ENCODE data around the gene PLIN5.
"Not testable (repeated sequence)": the region's sequence is repeated elsewhere in the genome, so short reads cannot be mapped to it uniquely, and the experiment has no call there.

Gene PLIN5

DNA sequence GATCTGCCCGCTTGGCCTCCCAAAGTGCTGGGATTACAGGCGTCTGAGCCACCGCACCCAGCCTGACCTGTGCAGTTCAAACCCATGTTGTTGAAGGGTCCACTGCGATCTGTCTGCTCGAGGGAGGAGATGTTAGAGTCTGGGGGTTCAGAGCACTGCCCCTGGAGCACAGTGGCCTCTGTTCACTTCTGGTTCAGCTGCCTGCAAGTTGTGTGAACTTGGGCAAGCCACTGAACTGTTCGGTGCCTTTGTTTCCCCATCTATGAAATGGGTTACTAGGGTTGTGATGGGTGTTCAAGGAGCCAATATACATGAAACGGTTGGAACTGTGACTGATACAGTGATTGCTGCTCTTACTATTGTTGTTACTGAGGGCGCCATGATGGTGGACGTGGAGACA, 1.7 kb downstream of the PLIN5 start:
- WGBS, 2 experiments: 91 to 93% methylated on average over 9 of the region's 9 CpGs
- H3K27me3 ChIP-seq (ENCODE audit: control insufficient read depth, insufficient read depth, low read length, poor library complexity, severe bottlenecking): peaks cover 20% of the 10 kb centered on the region
- no peak overlapping the region for H3K4me3 ChIP-seq (ENCODE audit: insufficient read depth, low read depth, low read length)
- no peaks in the 10 kb centered on the region for H3K4me1 ChIP-seq (ENCODE audit: control insufficient read depth, insufficient read depth, low read length)
- no peaks in the 10 kb centered on the region for H3K9me3 ChIP-seq (ENCODE audit: control insufficient read depth, low read length)
- H3K27ac ChIP-seq (ENCODE audit: insufficient read depth, low read depth, low read length, poor library complexity, severe bottlenecking): no peak overlapping the region
- no peaks in the 10 kb centered on the region for H3K36me3 ChIP-seq (ENCODE audit: control insufficient read depth, insufficient read depth, low read length)

DNA sequence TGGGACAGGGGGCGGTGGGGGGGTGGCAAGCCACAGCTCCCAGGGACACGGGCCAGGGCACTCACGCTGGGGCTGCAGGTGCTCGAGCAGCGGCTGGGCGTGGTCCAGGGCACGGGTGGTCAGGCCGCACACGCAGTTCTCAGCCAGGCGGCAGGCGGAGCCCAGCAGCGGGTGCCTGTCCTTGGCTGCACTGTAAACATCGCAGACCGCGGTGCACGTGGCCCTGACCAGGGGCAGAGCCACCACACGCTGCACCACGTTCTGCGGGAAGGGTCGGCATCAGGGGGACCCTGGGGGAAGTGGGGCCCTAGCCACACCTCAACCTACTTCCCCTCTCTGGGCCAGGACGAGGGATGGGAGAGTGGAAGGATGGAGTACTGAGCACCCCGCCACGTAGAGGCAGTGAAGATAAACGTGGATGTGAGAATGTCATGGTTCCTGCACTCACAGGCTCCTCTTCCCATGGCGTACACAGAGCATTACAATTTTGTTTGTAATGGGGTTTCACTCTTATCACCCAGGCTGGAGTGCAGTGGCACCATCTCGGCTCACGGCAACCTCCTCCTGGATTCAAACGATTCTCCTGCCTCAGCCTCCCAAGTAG, 3.4 kb downstream of the PLIN5 start:
- Histone ChIP-seq H3K4me3 (ENCODE audit: insufficient read depth, low read depth, low read length) (no peak overlapping the region), H3K9me3 (ENCODE audit: control insufficient read depth, low read length) (no peaks in the 10 kb centered on the region), H3K27ac (ENCODE audit: insufficient read depth, low read depth, low read length, poor library complexity, severe bottlenecking) (no peak overlapping the region), H3K4me1 (ENCODE audit: control insufficient read depth, insufficient read depth, low read length) (no peaks in the 10 kb centered on the region), H3K27me3 (ENCODE audit: control insufficient read depth, insufficient read depth, low read length, poor library complexity, severe bottlenecking) (peaks cover 20% of the 10 kb centered on the region), H3K36me3 (ENCODE audit: control insufficient read depth, insufficient read depth, low read length) (no peaks in the 10 kb centered on the region)
- WGBS, 2 experiments: 83 to 87% methylated on average over 28 of the region's 28 CpGs

DNA sequence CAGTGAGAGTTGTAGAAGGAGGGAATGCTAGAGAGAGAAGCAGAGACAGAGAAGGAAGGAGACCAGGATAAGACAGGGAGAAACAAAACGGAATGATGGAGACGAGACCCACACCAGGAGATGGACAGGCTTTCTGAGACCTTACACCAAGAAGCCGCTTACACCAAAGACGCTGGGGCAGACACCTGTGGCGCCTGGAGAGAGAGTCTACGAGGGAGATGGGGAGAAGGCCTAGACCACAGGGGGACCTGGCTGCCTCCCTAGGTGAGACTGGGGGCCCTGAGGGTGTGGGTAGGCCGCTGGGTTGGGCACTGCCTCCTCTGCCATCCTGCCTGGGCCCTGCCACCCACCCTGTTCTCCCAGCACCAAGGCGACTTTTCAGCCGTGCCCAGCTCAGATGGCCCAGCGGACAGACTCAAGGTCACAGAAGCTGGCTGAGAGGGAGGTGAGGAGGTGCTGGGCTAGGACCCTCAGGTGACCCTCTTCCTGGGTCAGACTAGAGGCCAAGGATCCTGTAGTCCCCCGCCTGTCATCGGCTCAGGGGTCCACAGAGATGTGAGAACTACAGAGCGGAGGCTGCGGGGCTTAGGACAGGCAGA, 5.0 kb downstream of the PLIN5 start:
- no peak overlapping the region for H3K27ac ChIP-seq (ENCODE audit: insufficient read depth, low read depth, low read length, poor library complexity, severe bottlenecking)
- H3K4me1 ChIP-seq (ENCODE audit: control insufficient read depth, insufficient read depth, low read length): no peaks in the 10 kb centered on the region
- no peak overlapping the region for H3K4me3 ChIP-seq (ENCODE audit: insufficient read depth, low read depth, low read length)
- H3K36me3 ChIP-seq (ENCODE audit: control insufficient read depth, insufficient read depth, low read length): no peaks in the 10 kb centered on the region
- peaks cover 20% of the 10 kb centered on the region for H3K27me3 ChIP-seq (ENCODE audit: control insufficient read depth, insufficient read depth, low read length, poor library complexity, severe bottlenecking)
- 86 to 87% methylated on average over 14 of the region's 14 CpGs for WGBS, 2 experiments
- no peaks in the 10 kb centered on the region for H3K9me3 ChIP-seq (ENCODE audit: control insufficient read depth, low read length)

DNA sequence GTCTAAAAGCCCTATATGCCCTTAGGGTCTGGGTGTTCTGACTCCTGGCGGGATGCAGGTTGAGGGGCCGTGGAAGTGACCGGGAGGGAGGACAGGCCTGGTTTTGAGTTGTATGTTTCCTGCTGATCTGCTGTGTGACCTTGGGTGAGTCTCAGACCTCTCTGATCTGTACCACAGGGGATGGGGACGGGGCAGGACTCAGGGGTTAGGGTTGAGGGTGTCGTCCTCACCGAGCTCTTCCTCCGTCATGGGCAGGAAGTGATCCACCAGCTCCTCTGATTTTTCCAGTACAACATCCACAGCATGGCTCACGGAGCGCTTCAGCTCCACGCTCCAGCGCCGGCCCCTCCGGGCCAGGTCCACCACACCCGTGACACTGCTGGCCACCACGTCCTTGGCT, 6.2 kb downstream of the PLIN5 start:
- 89 to 92% methylated on average over 15 of the region's 15 CpGs for WGBS, 2 experiments
- H3K27ac ChIP-seq (ENCODE audit: insufficient read depth, low read depth, low read length, poor library complexity, severe bottlenecking): no peak overlapping the region
- H3K4me1 ChIP-seq (ENCODE audit: control insufficient read depth, insufficient read depth, low read length): no peaks in the 10 kb centered on the region
- H3K4me3 ChIP-seq (ENCODE audit: insufficient read depth, low read depth, low read length): no peak overlapping the region
- no peaks in the 10 kb centered on the region for H3K9me3 ChIP-seq (ENCODE audit: control insufficient read depth, low read length)
- peaks cover 8% of the 10 kb centered on the region for H3K27me3 ChIP-seq (ENCODE audit: control insufficient read depth, insufficient read depth, low read length, poor library complexity, severe bottlenecking)
- H3K36me3 ChIP-seq (ENCODE audit: control insufficient read depth, insufficient read depth, low read length): no peaks in the 10 kb centered on the region

DNA sequence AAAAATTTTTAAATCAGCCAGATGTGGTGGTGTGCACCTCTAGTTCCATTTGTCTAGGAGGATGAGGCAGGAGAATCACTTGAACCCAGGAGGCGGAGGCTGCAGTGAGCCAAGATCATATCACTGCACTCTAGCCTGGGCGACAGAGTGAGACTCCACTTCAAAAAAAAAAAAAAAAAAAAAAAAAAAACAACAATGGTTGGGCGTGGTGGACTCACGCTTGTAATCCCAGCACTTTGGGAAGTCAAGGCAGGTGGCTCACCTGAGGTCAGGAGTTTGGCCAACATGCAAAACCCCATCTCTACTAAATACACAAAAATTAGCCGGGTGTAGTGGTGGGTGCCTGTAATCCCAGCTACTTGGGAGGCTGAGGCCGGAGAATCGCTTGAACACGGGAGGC, 7.6 kb downstream of the PLIN5 start:
- H3K27me3 ChIP-seq (ENCODE audit: control insufficient read depth, insufficient read depth, low read length, poor library complexity, severe bottlenecking); H3K4me3 ChIP-seq (ENCODE audit: insufficient read depth, low read depth, low read length); H3K27ac ChIP-seq (ENCODE audit: insufficient read depth, low read depth, low read length, poor library complexity, severe bottlenecking); H3K9me3 ChIP-seq (ENCODE audit: control insufficient read depth, low read length); H3K4me1 ChIP-seq (ENCODE audit: control insufficient read depth, insufficient read depth, low read length); H3K36me3 ChIP-seq (ENCODE audit: control insufficient read depth, insufficient read depth, low read length): not testable (repeated sequence)
- WGBS, 2 experiments: 93 to 94% methylated on average over 8 of the region's 8 CpGs

DNA sequence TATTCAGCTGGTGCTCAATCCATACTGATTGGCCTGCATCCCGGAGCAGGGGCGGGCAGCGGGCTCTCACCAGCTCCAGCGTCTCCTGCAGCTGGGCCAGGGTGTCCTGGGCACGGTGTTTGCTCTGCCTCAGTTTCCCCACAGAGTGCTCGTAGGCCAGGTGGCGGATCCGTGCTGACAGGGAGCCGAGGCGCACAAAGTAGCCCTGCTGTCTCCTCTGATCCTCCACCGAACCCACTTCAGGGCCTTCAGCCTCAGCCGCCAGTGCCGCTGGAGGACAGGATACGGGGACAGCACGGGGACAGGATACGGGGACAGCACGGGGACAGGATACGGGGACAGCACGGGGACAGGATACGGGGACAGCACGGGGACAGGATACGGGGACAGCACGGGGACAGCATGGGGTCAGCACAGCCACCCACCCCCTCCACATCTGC, 9.4 kb downstream of the PLIN5 start:
- WGBS, 2 experiments: 88% methylated on average over 22 to 23 of the region's 23 CpGs
- Histone ChIP-seq H3K4me1 (ENCODE audit: control insufficient read depth, insufficient read depth, low read length) (no peaks in the 10 kb centered on the region), H3K36me3 (ENCODE audit: control insufficient read depth, insufficient read depth, low read length) (no peaks in the 10 kb centered on the region), H3K9me3 (ENCODE audit: control insufficient read depth, low read length) (no peaks in the 10 kb centered on the region), H3K27ac (ENCODE audit: insufficient read depth, low read depth, low read length, poor library complexity, severe bottlenecking) (no peak overlapping the region), H3K27me3 (ENCODE audit: control insufficient read depth, insufficient read depth, low read length, poor library complexity, severe bottlenecking) (no peaks in the 10 kb centered on the region), H3K4me3 (ENCODE audit: insufficient read depth, low read depth, low read length) (no peak overlapping the region)

DNA sequence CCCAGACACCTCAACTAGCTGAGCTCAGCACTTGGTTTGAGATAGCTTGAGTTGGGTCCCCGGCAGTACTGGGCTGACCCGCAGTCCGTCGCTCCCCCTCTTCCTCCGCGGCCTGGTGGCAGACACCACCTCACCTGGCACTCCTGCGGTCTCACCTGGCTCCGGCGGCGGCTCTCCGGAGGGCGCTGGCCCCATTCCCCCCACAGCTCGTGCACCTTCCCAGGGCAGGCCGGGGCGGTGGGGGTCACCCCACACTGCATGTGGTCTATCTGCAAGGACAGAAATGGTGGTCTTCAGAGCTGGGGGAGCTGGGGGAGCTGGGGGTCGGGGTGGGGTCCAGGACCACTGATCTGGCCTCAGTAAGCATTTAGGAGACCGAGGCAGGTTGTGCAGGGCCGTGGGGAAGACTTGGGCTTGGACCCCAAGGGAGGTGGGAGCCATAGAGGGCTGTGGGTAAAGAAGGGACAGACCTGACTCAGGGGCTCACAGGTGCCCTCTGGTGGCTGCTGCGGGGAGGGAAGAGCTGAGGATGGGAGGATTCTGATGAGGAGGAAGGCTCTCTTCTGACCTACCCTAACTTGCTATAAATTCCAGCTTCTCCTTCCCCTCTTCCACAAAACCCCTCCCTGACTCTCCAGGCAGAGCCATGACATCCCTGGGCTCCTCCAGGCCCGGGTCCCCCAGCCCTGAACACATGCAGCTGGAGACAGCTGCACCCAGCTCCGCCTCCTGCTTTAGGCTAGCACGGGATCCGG, 10.0 kb downstream of the PLIN5 start:
- Histone ChIP-seq H3K27me3 (ENCODE audit: control insufficient read depth, insufficient read depth, low read length, poor library complexity, severe bottlenecking) (no peaks in the 10 kb centered on the region), H3K36me3 (ENCODE audit: control insufficient read depth, insufficient read depth, low read length) (no peaks in the 10 kb centered on the region), H3K4me1 (ENCODE audit: control insufficient read depth, insufficient read depth, low read length) (no peaks in the 10 kb centered on the region), H3K4me3 (ENCODE audit: insufficient read depth, low read depth, low read length) (no peak overlapping the region), H3K27ac (ENCODE audit: insufficient read depth, low read depth, low read length, poor library complexity, severe bottlenecking) (no peak overlapping the region), H3K9me3 (ENCODE audit: control insufficient read depth, low read length) (no peaks in the 10 kb centered on the region)
- 75 to 77% methylated on average over 23 of the region's 23 CpGs for WGBS, 2 experiments

DNA sequence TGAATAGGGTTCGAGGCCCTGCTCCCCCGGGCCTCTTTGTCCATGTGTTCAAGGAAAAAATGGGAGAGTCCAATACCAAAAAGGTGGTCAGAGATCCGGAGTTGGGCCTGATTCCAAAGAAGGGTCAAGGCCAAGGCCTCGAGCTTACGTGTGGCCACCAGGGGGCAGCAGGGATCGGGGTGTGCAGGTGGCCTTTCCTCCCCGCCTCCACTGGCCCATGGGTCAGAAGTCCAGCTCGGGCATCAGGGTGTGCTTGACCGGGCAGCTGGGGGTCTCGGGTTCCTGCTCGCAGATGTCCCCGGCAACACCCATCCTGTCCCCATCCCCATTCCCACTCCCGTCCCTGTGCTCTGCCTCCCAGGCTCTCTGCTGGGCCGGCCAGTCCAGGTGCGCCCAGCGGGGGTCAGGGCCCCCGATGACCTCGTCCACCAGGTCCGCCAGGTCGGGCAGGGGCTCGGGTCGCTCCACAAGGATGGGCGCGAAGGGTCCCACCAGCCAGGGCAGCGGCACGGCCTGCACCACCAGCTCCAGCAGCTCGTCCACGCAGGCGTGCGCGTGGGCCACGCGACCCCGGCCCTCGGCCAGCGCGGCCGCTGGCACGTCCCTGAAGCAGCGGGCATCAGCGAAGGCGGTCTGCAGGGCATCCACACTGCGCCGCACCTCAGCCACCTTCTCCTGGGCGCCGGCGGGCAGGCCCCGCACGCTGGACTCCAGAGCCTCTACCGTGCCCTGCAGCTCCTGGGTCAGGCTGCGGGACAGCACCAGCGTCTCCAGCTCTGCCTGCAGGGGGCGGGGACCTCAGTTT, 11.5 kb downstream of the PLIN5 start:
- H3K4me3 ChIP-seq (ENCODE audit: insufficient read depth, low read depth, low read length): no peak overlapping the region
- no peaks in the 10 kb centered on the region for H3K27me3 ChIP-seq (ENCODE audit: control insufficient read depth, insufficient read depth, low read length, poor library complexity, severe bottlenecking)
- H3K36me3 ChIP-seq (ENCODE audit: control insufficient read depth, insufficient read depth, low read length): no peaks in the 10 kb centered on the region
- H3K27ac ChIP-seq (ENCODE audit: insufficient read depth, low read depth, low read length, poor library complexity, severe bottlenecking): no peak overlapping the region
- WGBS, 2 experiments: 79 to 80% methylated on average over 53 of the region's 53 CpGs
- H3K9me3 ChIP-seq (ENCODE audit: control insufficient read depth, low read length): no peaks in the 10 kb centered on the region
- H3K4me1 ChIP-seq (ENCODE audit: control insufficient read depth, insufficient read depth, low read length): no peaks in the 10 kb centered on the region

DNA sequence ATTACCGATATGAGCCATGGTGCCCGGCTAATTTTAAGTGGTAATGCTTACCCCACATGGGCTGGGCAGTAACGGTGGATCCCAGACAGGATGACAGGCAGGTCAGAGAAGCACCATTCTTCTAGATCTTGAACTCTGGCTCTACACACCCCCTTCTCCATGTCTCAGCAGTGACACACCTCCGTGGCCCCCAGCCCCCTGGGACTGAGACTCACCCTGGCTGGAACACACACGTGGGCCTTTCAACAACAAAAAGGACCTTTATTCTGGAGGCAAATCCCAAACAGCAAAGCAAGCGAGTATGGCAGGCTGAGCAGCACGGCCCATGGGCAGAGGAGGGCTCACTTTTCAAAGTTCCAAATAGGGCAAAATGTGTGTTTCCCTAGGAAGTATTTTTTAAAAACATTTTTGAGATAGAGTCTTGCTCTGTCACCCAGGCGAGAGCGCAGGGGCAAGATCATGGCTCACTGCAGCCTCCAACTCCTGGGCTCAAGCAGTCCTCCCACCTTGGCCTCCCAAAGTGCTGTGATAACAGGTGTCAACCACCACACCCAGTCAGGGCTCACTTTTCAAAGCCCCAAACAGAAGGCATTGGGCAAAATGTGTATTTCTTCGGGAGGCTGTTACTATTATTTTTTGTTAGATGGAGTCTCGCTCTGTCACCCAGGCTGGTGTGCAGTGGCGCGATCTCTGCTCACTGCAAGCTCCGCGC, 12.6 kb downstream of the PLIN5 start:
- Histone ChIP-seq H3K27ac (ENCODE audit: insufficient read depth, low read depth, low read length, poor library complexity, severe bottlenecking) (no peak overlapping the region), H3K9me3 (ENCODE audit: control insufficient read depth, low read length) (no peaks in the 10 kb centered on the region), H3K4me3 (ENCODE audit: insufficient read depth, low read depth, low read length) (no peak overlapping the region), H3K4me1 (ENCODE audit: control insufficient read depth, insufficient read depth, low read length) (no peaks in the 10 kb centered on the region), H3K27me3 (ENCODE audit: control insufficient read depth, insufficient read depth, low read length, poor library complexity, severe bottlenecking) (no peaks in the 10 kb centered on the region), H3K36me3 (ENCODE audit: control insufficient read depth, insufficient read depth, low read length) (no peaks in the 10 kb centered on the region)
- 92% methylated on average over 15 of the region's 15 CpGs for WGBS, 2 experiments

All from ectodermal cell (in vitro differentiated cells).